Measurements from ENCODE around the gene KMT2A. TPM values are rescaled to one million over a fixed set of nuclear protein-coding genes. Genes with fewer than 3 reads are reported as not detected.

KMT2A gene
- total RNA-seq, 1 experiment from 2014 or later = 116 TPM

GRCh38 chr11:118537409-118537980, 101.2 kb downstream of the KMT2A start:
- Histone ChIP-seq H3K9me3 (ENCODE audit: low read depth, low read length, poor library complexity, severe bottlenecking) (no peaks in the 10 kb centered on the region), H3K36me3 (ENCODE audit: insufficient read depth, low read length, poor library complexity, severe bottlenecking) (no peaks in the 10 kb centered on the region), H3K27me3 (replicated peaks; ENCODE audit: insufficient read depth, low read depth, low read length, poor library complexity) (no peaks in the 10 kb centered on the region), H3K4me1 (ENCODE audit: insufficient read depth, low read length, poor library complexity, severe bottlenecking) (no peaks in the 10 kb centered on the region), H3K27ac (ENCODE audit: low read depth, low read length, poor library complexity, severe bottlenecking) (no peak overlapping the region), H3K4me3 (ENCODE audit: low read depth, low read length, poor library complexity, severe bottlenecking) (no peak overlapping the region)
- ChIA-PET POLR2A (ENCODE audit: low non-redundant PET) (no interaction called here), CTCF (no interaction called here)
- no peak for DNase-seq (ENCODE audit: low spot score)
- intact Hi-C loops (cut with micrococcal nuclease; ENCODE audit: unreplicated experiment) = no loop called here
- no TSS peak for BruUV-seq (replicated peaks)
- no peak for TF ChIP-seq EZH2 (IDR thresholded peaks at IDR 0.05; ENCODE audit: borderline replicate concordance, low read depth, low read length, poor library complexity, severe bottlenecking)
- TF ChIP-seq, protein P1, sequence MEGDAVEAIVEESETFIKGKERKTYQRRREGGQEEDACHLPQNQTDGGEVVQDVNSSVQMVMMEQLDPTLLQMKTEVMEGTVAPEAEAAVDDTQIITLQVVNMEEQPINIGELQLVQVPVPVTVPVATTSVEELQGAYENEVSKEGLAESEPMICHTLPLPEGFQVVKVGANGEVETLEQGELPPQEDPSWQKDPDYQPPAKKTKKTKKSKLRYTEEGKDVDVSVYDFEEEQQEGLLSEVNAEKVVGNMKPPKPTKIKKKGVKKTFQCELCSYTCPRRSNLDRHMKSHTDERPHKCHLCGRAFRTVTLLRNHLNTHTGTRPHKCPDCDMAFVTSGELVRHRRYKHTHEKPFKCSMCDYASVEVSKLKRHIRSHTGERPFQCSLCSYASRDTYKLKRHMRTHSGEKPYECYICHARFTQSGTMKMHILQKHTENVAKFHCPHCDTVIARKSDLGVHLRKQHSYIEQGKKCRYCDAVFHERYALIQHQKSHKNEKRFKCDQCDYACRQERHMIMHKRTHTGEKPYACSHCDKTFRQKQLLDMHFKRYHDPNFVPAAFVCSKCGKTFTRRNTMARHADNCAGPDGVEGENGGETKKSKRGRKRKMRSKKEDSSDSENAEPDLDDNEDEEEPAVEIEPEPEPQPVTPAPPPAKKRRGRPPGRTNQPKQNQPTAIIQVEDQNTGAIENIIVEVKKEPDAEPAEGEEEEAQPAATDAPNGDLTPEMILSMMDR (conservative IDR thresholded peaks at IDR 0.05; ENCODE audit: low read depth, low read length) = no peak

DNA sequence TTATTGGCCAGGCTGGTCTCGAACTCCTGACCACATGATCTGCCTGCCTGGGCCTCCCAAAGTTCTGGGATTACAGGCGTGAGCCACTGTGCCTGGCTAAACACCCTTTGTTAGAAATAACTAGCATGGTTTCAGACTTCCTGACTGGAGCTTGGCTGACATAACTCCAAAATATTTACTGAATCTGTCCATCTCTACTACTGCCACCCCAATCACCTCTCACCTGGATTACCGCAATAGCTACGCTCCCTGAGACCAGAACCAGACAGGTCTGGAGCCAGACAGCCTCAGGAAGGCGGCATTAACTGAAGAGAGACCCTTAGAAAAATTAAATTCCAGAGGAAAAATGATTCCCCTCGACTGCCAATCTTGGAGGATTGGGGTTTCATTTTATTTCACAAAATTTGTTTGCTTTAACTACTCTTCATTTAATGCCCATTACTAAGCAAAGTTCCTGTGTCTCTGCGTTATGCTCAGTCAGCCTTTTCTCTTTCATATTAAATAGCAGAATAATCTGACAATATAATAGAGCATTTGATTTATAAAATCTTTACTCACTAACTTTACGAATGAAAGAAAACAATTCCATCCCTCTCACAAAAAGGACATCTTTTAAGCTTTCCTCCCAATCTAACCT, 107.8 kb downstream of the KMT2A start:
- TF ChIP-seq, protein P1 (conservative IDR thresholded peaks at IDR 0.05; ENCODE audit: low read depth, low read length) = no peak
- no peak for TF ChIP-seq EZH2 (IDR thresholded peaks at IDR 0.05; ENCODE audit: borderline replicate concordance, low read depth, low read length, poor library complexity, severe bottlenecking)
- no TSS peak for BruUV-seq (replicated peaks)
- Histone ChIP-seq H3K27me3 (replicated peaks; ENCODE audit: insufficient read depth, low read depth, low read length, poor library complexity) (no peaks in the 10 kb centered on the region), H3K4me3 (ENCODE audit: low read depth, low read length, poor library complexity, severe bottlenecking) (no peak overlapping the region), H3K36me3 (ENCODE audit: insufficient read depth, low read length, poor library complexity, severe bottlenecking) (no peaks in the 10 kb centered on the region), H3K9me3 (ENCODE audit: low read depth, low read length, poor library complexity, severe bottlenecking) (no peaks in the 10 kb centered on the region), H3K27ac (ENCODE audit: low read depth, low read length, poor library complexity, severe bottlenecking) (no peak overlapping the region), H3K4me1 (ENCODE audit: insufficient read depth, low read length, poor library complexity, severe bottlenecking) (no peaks in the 10 kb centered on the region)
- ChIA-PET POLR2A (ENCODE audit: low non-redundant PET) (interaction anchor here (0.6 to 0.9 kb wide), 2 partner anchors 8 to 105 kb away, joined by 3 to 7 read pairs; no protein-coding TSS in a partner anchor), CTCF (no interaction called here)
- no peak for DNase-seq (ENCODE audit: low spot score)
- intact Hi-C loops (cut with micrococcal nuclease; ENCODE audit: unreplicated experiment) = no loop called here

- BruUV-seq (replicated peaks) = no TSS peak
Observed at GRCh38 chr11:118544647-118545010, 108.3 kb downstream of the KMT2A start.

More at GRCh38 chr11:118544647-118545010, 108.3 kb downstream of the KMT2A start:
- H3K27me3 ChIP-seq (replicated peaks; ENCODE audit: insufficient read depth, low read depth, low read length, poor library complexity) = no peaks in the 10 kb centered on the region
- H3K4me1 ChIP-seq (ENCODE audit: insufficient read depth, low read length, poor library complexity, severe bottlenecking) = no peaks in the 10 kb centered on the region
- intact Hi-C loops (cut with micrococcal nuclease; ENCODE audit: unreplicated experiment) = no loop called here
- TF ChIP-seq, protein P1 (conservative IDR thresholded peaks at IDR 0.05; ENCODE audit: low read depth, low read length) = no peak
- TF ChIP-seq EZH2 (IDR thresholded peaks at IDR 0.05; ENCODE audit: borderline replicate concordance, low read depth, low read length, poor library complexity, severe bottlenecking) = no peak
- H3K36me3 ChIP-seq (ENCODE audit: insufficient read depth, low read length, poor library complexity, severe bottlenecking) = no peaks in the 10 kb centered on the region
- H3K9me3 ChIP-seq (ENCODE audit: low read depth, low read length, poor library complexity, severe bottlenecking) = no peaks in the 10 kb centered on the region
- ChIA-PET CTCF (no interaction called here), POLR2A (ENCODE audit: low non-redundant PET) (interaction anchor here (0.9 kb wide), 1 partner anchor 9 kb away, joined by 3 read pairs; no protein-coding TSS in a partner anchor)
- DNase-seq (ENCODE audit: low spot score) = no peak
- H3K4me3 ChIP-seq (ENCODE audit: low read depth, low read length, poor library complexity, severe bottlenecking) = no peak overlapping the region
- no peak overlapping the region for H3K27ac ChIP-seq (ENCODE audit: low read depth, low read length, poor library complexity, severe bottlenecking)

All from A673 (cell line).